Measurements from ENCODE around the gene UTP14C. TPM values are rescaled to one million over a fixed set of nuclear protein-coding genes. Genes with fewer than 3 reads are reported as not detected.

The UTP14C gene
- total RNA-seq, 4 donors from 2014 or later = 6.3 to 11.8 (median 8.5) TPM

- no peak overlapping the region for H3K4me3 ChIP-seq
- intact Hi-C loops (cut with DNase I) = no loop called here
- DNase-seq = no peak
Measured at GRCh38 chr13:51995677-51996551, 28.6 kb upstream of the UTP14C start.

GRCh38 chr13:51996641-51997040, 27.9 kb upstream of the UTP14C start:
- no peaks in the 10 kb centered on the region for H3K9me3 ChIP-seq
- peaks cover 6 to 33% (median 12%) of the 10 kb centered on the region in 3 donors for H3K4me1 ChIP-seq
- TF ChIP-seq POLR2A (IDR thresholded peaks at IDR 0.05) (no peak), CTCF (IDR thresholded peaks at IDR 0.05) (no peak)
- no peak for DNase-seq
- peaks cover 0 to 13% (median 0%) of the 10 kb centered on the region in 4 donors for H3K27me3 ChIP-seq
- H3K4me3 ChIP-seq = no peak overlapping the region
- no peaks in the 10 kb centered on the region for H3K36me3 ChIP-seq
- 88 to 92% methylated on average over 4 of the region's 4 CpGs for WGBS, 2 donors
- intact Hi-C loops (cut with DNase I) = no loop called here
- peak overlapping the region in 1 of 4 donors; percentile 45 for H3K27ac ChIP-seq

More at GRCh38 chr13:51995677-51996551, 28.6 kb upstream of the UTP14C start:
- WGBS, 2 donors = 26 to 31% methylated on average over 7 to 9 of the region's 9 CpGs
- Histone ChIP-seq H3K27ac (peak overlapping the region in 2 of 4 donors; percentile 40 to 45), H3K36me3 (no peaks in the 10 kb centered on the region), H3K4me1 (peaks cover 6 to 33% (median 12%) of the 10 kb centered on the region in 3 donors), H3K9me3 (no peaks in the 10 kb centered on the region), H3K27me3 (peaks cover 0 to 13% (median 0%) of the 10 kb centered on the region in 4 donors)
- TF ChIP-seq CTCF (IDR thresholded peaks at IDR 0.05) (no peak), POLR2A (IDR thresholded peaks at IDR 0.05) (no peak)

- DNase-seq = no peak
- Histone ChIP-seq H3K9me3 (no peaks in the 10 kb centered on the region), H3K4me1 (peaks cover 6 to 33% (median 12%) of the 10 kb centered on the region in 3 donors), H3K4me3 (no peak overlapping the region), H3K36me3 (no peaks in the 10 kb centered on the region), H3K27ac (no peak overlapping the region), H3K27me3 (peaks cover 0 to 13% (median 0%) of the 10 kb centered on the region in 4 donors)
- intact Hi-C loops (cut with DNase I) = no loop called here
- 93 to 97% methylated on average over 2 of the region's 2 CpGs for WGBS, 2 donors
- TF ChIP-seq CTCF (IDR thresholded peaks at IDR 0.05) (no peak), POLR2A (IDR thresholded peaks at IDR 0.05) (no peak)
Measured at GRCh38 chr13:51997186-51997585, 27.3 kb upstream of the UTP14C start.

- peaks cover 0 to 13% (median 0%) of the 10 kb centered on the region in 4 donors for H3K27me3 ChIP-seq
- H3K9me3 ChIP-seq = no peaks in the 10 kb centered on the region
- intact Hi-C loops (cut with DNase I) = no loop called here
- H3K27ac ChIP-seq = no peak overlapping the region
- no peaks in the 10 kb centered on the region for H3K36me3 ChIP-seq
- H3K4me1 ChIP-seq = peaks cover 6 to 33% (median 12%) of the 10 kb centered on the region in 3 donors
- no peak for TF ChIP-seq CTCF (IDR thresholded peaks at IDR 0.05)
- TF ChIP-seq POLR2A (IDR thresholded peaks at IDR 0.05) = no peak
- 68 to 74% methylated on average over 8 of the region's 8 CpGs for WGBS, 2 donors
- no peak overlapping the region for H3K4me3 ChIP-seq
- DNase-seq = no peak
Measured at GRCh38 chr13:51997641-51998330, 26.7 kb upstream of the UTP14C start.
